GM12891 (cell line): ENCODE data around the gene RFFL.

Experiments used
- POLR2A ChIP-seq: IDR thresholded peaks from 2 replicates; pipeline ENCODE4 v1.6.1; 2011; ENCODE audit warnings: low read depth, low read length, control low read depth
- POLR2AphosphoS5 ChIP-seq: IDR thresholded peaks from 2 replicates; pipeline ENCODE4 v1.6.1; 2011; ENCODE audit warnings: low read depth, low read length, control low read depth
- SPI1 ChIP-seq: IDR thresholded peaks from 2 replicates; pipeline ENCODE4 v1.6.1; 2011; ENCODE audit warnings: low read depth, low read length, control low read depth
- TAF1 ChIP-seq: IDR thresholded peaks from 2 replicates; pipeline ENCODE4 v1.6.1; 2011; ENCODE audit warnings: low read depth, low read length, control low read depth

- no peak for TF ChIP-seq TAF1
- no peak for TF ChIP-seq POLR2AphosphoS5
- TF ChIP-seq POLR2A = no peak
- no peak for TF ChIP-seq SPI1
These were observed 51.8 kb downstream of the RFFL start for GRCh38 chr17:35011671-35012216.
